Epithelial cell of esophagus (primary cell): ENCODE results near the gene KLHL21.

Experiments used
- DNase-seq: peaks from one replicate; pipeline ENCODE4 v3.0.0; 2010; ENCODE audit warnings: low read depth
- H3K4me3 ChIP-seq: 2 replicates; pipeline ENCODE4 v1.5.1; 2011; ENCODE audit warnings: mild to moderate bottlenecking, low read length, control low read depth
- TF ChIP-seq, protein P1 (sequence below): IDR thresholded peaks from 2 replicates; pipeline ENCODE4 v1.5.1; 2011; ENCODE audit warnings: low read depth, mild to moderate bottlenecking, low read length, control low read depth, inconsistent platforms; ENCODE audit not compliant: insufficient read depth; ENCODE audit errors: missing control alignments

KLHL21 gene

GRCh38 chr1:6624710-6625583 is 22.3 kb upstream of the KLHL21 start, which contains the start of gene THAP3:
Gene THAP3 (plus strand): TSS chr1:6624868. CDS start chr1:6625219, 351 bp downstream.
- peak within 1 kb of the TSS; percentile 67 for H3K4me3 ChIP-seq
- TF ChIP-seq, protein P1, sequence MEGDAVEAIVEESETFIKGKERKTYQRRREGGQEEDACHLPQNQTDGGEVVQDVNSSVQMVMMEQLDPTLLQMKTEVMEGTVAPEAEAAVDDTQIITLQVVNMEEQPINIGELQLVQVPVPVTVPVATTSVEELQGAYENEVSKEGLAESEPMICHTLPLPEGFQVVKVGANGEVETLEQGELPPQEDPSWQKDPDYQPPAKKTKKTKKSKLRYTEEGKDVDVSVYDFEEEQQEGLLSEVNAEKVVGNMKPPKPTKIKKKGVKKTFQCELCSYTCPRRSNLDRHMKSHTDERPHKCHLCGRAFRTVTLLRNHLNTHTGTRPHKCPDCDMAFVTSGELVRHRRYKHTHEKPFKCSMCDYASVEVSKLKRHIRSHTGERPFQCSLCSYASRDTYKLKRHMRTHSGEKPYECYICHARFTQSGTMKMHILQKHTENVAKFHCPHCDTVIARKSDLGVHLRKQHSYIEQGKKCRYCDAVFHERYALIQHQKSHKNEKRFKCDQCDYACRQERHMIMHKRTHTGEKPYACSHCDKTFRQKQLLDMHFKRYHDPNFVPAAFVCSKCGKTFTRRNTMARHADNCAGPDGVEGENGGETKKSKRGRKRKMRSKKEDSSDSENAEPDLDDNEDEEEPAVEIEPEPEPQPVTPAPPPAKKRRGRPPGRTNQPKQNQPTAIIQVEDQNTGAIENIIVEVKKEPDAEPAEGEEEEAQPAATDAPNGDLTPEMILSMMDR: no peak
- peak; percentile 89 for DNase-seq

DNA sequence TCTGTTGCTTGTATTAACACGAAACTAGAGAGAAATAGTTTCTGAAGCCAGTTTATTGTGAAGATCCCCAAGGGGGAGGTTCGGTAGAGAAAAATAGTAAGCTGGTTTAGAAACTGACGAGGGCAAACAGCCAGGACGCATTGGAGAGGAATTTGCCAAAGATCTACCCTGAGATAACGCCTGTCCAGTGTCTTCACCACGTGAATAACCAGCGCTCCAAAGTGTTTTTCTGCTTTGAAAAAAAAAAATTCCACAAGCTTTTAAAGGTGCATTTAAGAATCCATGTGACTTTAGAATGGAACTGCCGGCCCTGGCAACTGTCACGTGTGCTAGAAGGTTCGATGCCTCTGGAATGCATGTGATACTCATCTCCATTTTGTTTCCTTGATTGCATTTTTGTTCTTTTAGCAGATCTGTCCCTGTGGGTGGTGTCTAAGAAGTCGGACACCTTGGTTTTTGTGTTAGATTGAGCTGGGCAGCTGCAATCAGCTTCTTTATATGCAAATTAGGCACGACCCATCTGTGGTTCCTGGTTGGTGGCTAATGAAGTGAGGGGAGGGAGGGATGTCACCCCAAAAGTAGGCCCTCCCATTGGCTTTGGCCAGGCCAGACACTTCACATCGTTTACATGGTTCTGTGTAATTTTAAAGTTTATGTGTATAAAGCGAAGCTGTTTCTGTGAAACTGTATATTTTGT is 20.7 kb upstream of the KLHL21 start:
- TF ChIP-seq, protein P1: no peak
- no peak overlapping the region for H3K4me3 ChIP-seq
- no peak for DNase-seq

- no peak overlapping the region for H3K4me3 ChIP-seq
- TF ChIP-seq, protein P1: no peak
- DNase-seq: no peak
Observed at GRCh38 chr1:6622396-6623152, 19.9 kb upstream of the KLHL21 start.

DNA sequence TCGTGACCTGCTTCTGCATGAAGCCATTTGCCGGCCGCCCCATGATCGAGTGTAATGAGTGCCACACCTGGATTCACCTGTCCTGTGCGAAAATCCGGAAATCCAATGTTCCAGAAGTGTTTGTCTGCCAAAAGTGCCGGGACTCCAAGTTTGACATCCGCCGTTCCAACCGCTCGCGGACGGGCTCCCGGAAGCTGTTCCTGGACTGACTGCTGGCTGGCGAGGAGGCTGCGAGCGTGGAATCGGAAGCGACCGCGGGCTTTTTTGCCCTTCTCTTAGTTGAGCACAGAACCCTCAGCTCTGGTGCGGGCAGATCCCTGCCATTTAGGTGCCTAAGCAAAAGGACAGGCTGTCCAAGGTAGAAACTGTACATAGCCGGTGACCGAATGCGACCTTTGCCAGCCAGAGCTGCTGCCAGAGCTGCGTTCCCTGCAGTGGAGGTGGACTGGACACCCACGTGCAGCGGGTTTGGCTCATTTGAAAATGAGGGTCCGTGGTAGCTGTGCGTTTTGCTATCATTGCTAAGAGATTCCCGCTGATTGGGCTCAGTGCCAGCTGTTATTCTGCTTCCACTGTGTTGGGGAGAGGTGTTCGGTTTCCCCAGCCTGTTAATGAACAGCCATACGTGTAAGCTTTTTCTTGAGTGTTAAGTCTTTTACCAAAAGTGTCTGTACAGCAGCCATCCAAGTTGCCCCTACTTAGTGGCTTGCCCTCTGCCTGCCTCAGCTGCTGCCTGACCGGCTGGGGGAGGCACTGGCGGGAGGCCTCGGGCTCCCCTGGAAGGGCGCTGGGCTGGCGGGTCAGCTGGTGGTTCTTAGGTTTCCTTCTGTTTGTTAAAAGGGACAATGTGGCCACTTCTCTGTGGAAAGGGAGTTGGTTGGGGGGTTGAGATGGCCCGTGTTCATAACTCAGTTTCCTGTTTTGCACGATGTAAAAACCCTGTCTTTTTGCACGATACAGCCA is 19.0 kb upstream of the KLHL21 start:
- no peak overlapping the region for H3K4me3 ChIP-seq
- DNase-seq: no peak
- TF ChIP-seq, protein P1: no peak

- TF ChIP-seq, protein P1: no peak
Observed at GRCh38 chr1:6619045-6619444, 16.4 kb upstream of the KLHL21 start.

More at GRCh38 chr1:6619045-6619444, 16.4 kb upstream of the KLHL21 start:
- H3K4me3 ChIP-seq: no peak overlapping the region
- DNase-seq: no peak
